OCI-LY7 (cell line): ENCODE data around the gene CTR9. TPM values are rescaled to one million over a fixed set of nuclear protein-coding genes. Genes with fewer than 3 reads are reported as not detected.
A peak's percentile ranks its signal among the peaks of the same experiment; 100 is the strongest.

Experiments
- BruUV-seq: library from RNA; stranded (reverse); fragments of 400-500 nt; replicated peaks from 2 replicates; lab custom pipeline; 2021; lab: Mats Ljungman, UMichigan
- CTCF ChIA-PET: fragments of 300-600 bp; sonication (Branson Sonifier 250); formaldehyde crosslinking; loops from one replicate; lab custom pipeline; 2022; ENCODE audit warnings: antibody characterized with exemption; ENCODE audit not compliant: unreplicated experiment; lab: Charles Lee
- POLR2A ChIA-PET: fragments of 300-600 bp; sonication (Branson Sonifier 250); formaldehyde crosslinking; loops from one replicate; lab custom pipeline; 2022; ENCODE audit warnings: antibody characterized with exemption; lab: Charles Lee
- DNase-seq: peaks from one replicate; pipeline ENCODE4 v3.0.0-alpha.2; 2015; ENCODE audit warnings: low spot score
- H2AFZ ChIP-seq: fragments of 200-600 bp; sonication (generic), shearing (Covaris generic); 2 replicates; pipeline ENCODE4 v1.6.1; 2014; ENCODE audit warnings: mild to moderate bottlenecking, antibody characterized with exemption, low read length, moderate library complexity
- H3K27ac ChIP-seq: fragments of 200-600 bp; sonication (generic); 2 replicates; pipeline ENCODE4 v1.5.1; 2014; ENCODE audit warnings: mixed run types, low read depth, mild to moderate bottlenecking, moderate library complexity, low read length, inconsistent platforms; ENCODE audit not compliant: poor library complexity, severe bottlenecking
- H3K36me3 ChIP-seq: fragments of 200-600 bp; sonication (generic); 2 replicates; pipeline ENCODE4 v1.6.1; 2014; ENCODE audit warnings: mild to moderate bottlenecking, antibody characterized with exemption, low read length, moderate library complexity, mixed read lengths; ENCODE audit not compliant: insufficient read depth
- H3K4me1 ChIP-seq: fragments of 200-600 bp; sonication (generic); 2 replicates; pipeline ENCODE4 v1.5.1; 2014; ENCODE audit warnings: mild to moderate bottlenecking, low read length; ENCODE audit not compliant: insufficient read depth, poor library complexity, severe bottlenecking
- H3K4me2 ChIP-seq: fragments of 200-600 bp; sonication (generic); 2 replicates; pipeline ENCODE4 v1.6.1; 2014; ENCODE audit warnings: mild to moderate bottlenecking, low read length
- H3K4me3 ChIP-seq: fragments of 200-600 bp; sonication (generic); 2 replicates; pipeline ENCODE4 v1.5.1; 2014; ENCODE audit warnings: mild to moderate bottlenecking, low read depth, low read length; ENCODE audit not compliant: poor library complexity, severe bottlenecking
- H3K79me2 ChIP-seq: fragments of 200-600 bp; sonication (generic); 2 replicates; pipeline ENCODE4 v1.6.1; 2016; ENCODE audit warnings: low read depth, mild to moderate bottlenecking, low read length, moderate library complexity, mixed read lengths; ENCODE audit not compliant: insufficient read depth
- H3K9me2 ChIP-seq: fragments of 200-600 bp; sonication (generic); 2 replicates; pipeline ENCODE4 v1.6.1; 2016; ENCODE audit warnings: mild to moderate bottlenecking, low read length, mixed read lengths; ENCODE audit not compliant: insufficient read depth
- H3K9me3 ChIP-seq: fragments of 200-600 bp; sonication (generic); 2 replicates; pipeline ENCODE4 v1.6.1; 2014; ENCODE audit warnings: mild to moderate bottlenecking, mixed run types, low read length, mixed read lengths
- H4K20me1 ChIP-seq: fragments of 200-600 bp; sonication (generic); 2 replicates; pipeline ENCODE4 v1.6.1; 2014; ENCODE audit warnings: mild to moderate bottlenecking, antibody characterized with exemption, low read length, moderate library complexity, mixed read lengths; ENCODE audit not compliant: insufficient read depth
- CTCF ChIP-seq: fragments of 200-600 bp; sonication (generic); conservative IDR thresholded peaks from 2 replicates; pipeline ENCODE4 v1.5.1; 2014; ENCODE audit warnings: mild to moderate bottlenecking, antibody characterized with exemption, low read length, moderate library complexity, mixed read lengths
- EZH2phosphoT487 ChIP-seq: fragments of 200-600 bp; sonication (generic); IDR thresholded peaks from 2 replicates; pipeline ENCODE4 v1.6.1; 2018; ENCODE audit warnings: low read depth, borderline replicate concordance, mild to moderate bottlenecking, mixed run types, antibody characterized with exemption, low read length, moderate library complexity, mixed read lengths
- intact Hi-C: fragments of 100-400 bp; cut with micrococcal nuclease; formaldehyde crosslinking; loops from one replicate; pipeline ENCODE4 v1.10.0; 2022; ENCODE audit not compliant: unreplicated experiment
- total RNA-seq, 2 experiments: library from RNA; depleted of rRNA in 1 of 2; stranded (reverse); fragments of >200 nt in 1 of 2; shearing (Covaris generic) in 1 of 2; gene quantifications; 2 replicates each; pipeline ENCODE4 v1.2.3, GENCODE V29; 2014 to 2022

CTR9 gene
- total RNA-seq, 2 experiments from 2014 or later: 15.3 to 29.5 TPM

GRCh38 chr11:10764412-10764811 is 13.4 kb downstream of the CTR9 start:
- peaks cover 10% of the 10 kb centered on the region for H3K4me1 ChIP-seq
- no peak overlapping the region for H2AFZ ChIP-seq
- ChIA-PET CTCF (no interaction called here), POLR2A (interaction anchor here (0.7 to 2.3 kb wide), 4 partner anchors 9 to 39 kb away, joined by 3 to 7 read pairs (median 4); partner anchors contain the start of gene CTR9)
- no peaks in the 10 kb centered on the region for H3K79me2 ChIP-seq
- H3K4me2 ChIP-seq: no peak overlapping the region
- no peak overlapping the region for H3K4me3 ChIP-seq
- H3K36me3 ChIP-seq: peaks cover 27% of the 10 kb centered on the region
- H3K9me3 ChIP-seq: no peaks in the 10 kb centered on the region
- no peaks in the 10 kb centered on the region for H3K9me2 ChIP-seq
- BruUV-seq: no TSS peak
- no peaks in the 10 kb centered on the region for H4K20me1 ChIP-seq
- intact Hi-C loops: no loop called here
- no peak overlapping the region for H3K27ac ChIP-seq
- TF ChIP-seq CTCF (no peak), EZH2phosphoT487 (no peak)
- no peak for DNase-seq

DNA sequence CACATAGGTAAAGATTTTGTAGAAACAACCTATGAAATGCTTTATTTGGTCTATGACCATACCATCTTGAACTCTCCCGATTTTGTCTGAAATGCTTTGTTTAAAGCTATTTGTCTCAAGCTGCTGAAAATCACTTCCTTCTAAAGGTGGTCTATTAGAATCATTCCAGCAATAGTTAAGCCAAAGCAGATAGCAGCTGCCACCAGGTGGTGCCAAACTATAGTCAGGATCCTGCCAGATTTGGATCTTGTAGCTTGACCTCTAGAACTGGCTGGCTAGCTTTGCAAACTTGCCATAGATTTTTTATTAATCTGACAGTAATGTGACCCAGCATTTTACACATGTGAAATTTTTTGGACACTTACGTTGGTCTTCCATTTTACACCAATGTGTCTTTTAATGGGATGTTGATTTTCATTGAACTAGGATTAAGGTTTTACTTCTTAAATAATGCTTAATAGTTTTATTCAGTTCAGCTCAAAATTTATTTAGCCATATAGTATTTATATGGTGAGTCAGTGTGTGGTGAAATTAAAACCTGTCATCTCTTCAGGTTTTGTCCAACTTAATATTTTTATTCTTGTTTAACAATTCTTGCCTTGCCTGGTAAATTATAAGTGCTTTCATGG is 19.7 kb downstream of the CTR9 start:
- ChIA-PET POLR2A (interaction anchor here (0.6 to 2.0 kb wide), 7 partner anchors 9 to 78 kb away, joined by 3 to 7 read pairs (median 3); partner anchors contain the start of gene EIF4G2), CTCF (interaction anchor here (0.9 kb wide), 2 partner anchors 11 to 18 kb away, joined by 3 read pairs; no protein-coding TSS in a partner anchor)
- peak; percentile 58 for DNase-seq

More for the DNA sequence above, 19.7 kb downstream of the CTR9 start:
- no peaks in the 10 kb centered on the region for H4K20me1 ChIP-seq
- no peak overlapping the region for H2AFZ ChIP-seq
- H3K79me2 ChIP-seq: no peaks in the 10 kb centered on the region
- H3K27ac ChIP-seq: no peak overlapping the region
- H3K4me3 ChIP-seq: no peak overlapping the region
- no peaks in the 10 kb centered on the region for H3K9me2 ChIP-seq
- no peak overlapping the region for H3K4me2 ChIP-seq
- intact Hi-C loops: no loop called here
- TF ChIP-seq EZH2phosphoT487 (no peak), CTCF (peak; percentile 95)
- peaks cover 2% of the 10 kb centered on the region for H3K36me3 ChIP-seq
- H3K9me3 ChIP-seq: no peaks in the 10 kb centered on the region
- H3K4me1 ChIP-seq: no peaks in the 10 kb centered on the region
- no TSS peak for BruUV-seq
